T-cell (primary cell): ENCODE data around the gene NUB1. TPM values are rescaled to one million over a fixed set of nuclear protein-coding genes. Genes with fewer than 3 reads are reported as not detected.
A peak's percentile ranks its signal among the peaks of the same experiment; 100 is the strongest.

ENCODE experiments used
- ATAC-seq, 4 experiments: fragments of 200-7000 bp in 3 of 4; fragments of 150-1000 bp in 1 of 4; cut with Tn5 transposase; replicated peaks in 1 of 4; 1 replicate in 3 of 4; 2 replicates in 1 of 4; pipeline ENCODE4 v1.10.0; 2021; ENCODE audit warnings: moderate library complexity in 3 of 4, mild to moderate bottlenecking in 2 of 4, moderate number of reproducible peaks in 1 of 4
- CTCF ChIA-PET, 2 donors: fragments of 300-600 bp; sonication (Branson Sonifier 250); formaldehyde crosslinking; loops; one replicate each; lab custom pipeline; 2022; ENCODE audit warnings: antibody characterized with exemption in 2 of 2; lab: Charles Lee
- POLR2A ChIA-PET, 2 donors: fragments of 300-600 bp; sonication (Branson Sonifier 250); formaldehyde crosslinking; loops; one replicate each; lab custom pipeline; 2022; ENCODE audit warnings: antibody characterized with exemption in 2 of 2; lab: Charles Lee
- DNase-seq, 35 experiments: peaks; one replicate each; pipeline versions ENCODE4 v3.0.0 to v3.0.0-alpha.2; 2013 to 2023
- H3K27ac ChIP-seq: one replicate; pipeline ENCODE4 v1.5.1; 2013; ENCODE audit warnings: low read length
- H3K27me3 ChIP-seq, 2 experiments: replicated peaks in 1 of 2; 1 replicate in 1 of 2; 2 replicates in 1 of 2; pipeline versions ENCODE4 v1.6.1 to v1.7.0; 2013; ENCODE audit warnings: low read length in 1 of 2, mixed read lengths in 1 of 2; ENCODE audit not compliant: control insufficient read depth in 2 of 2, insufficient read depth in 2 of 2; ENCODE audit errors: extremely low read depth in 1 of 2
- H3K36me3 ChIP-seq, 2 donors: 1 replicate in 1 of 2; 2 replicates in 1 of 2; pipeline versions ENCODE4 v1.6.1 to v1.7.0; 2013; ENCODE audit warnings: low read length in 1 of 2; ENCODE audit not compliant: control insufficient read depth in 2 of 2, insufficient read depth in 1 of 2; ENCODE audit errors: extremely low read depth in 1 of 2
- H3K4me1 ChIP-seq, 2 experiments: 1 replicate in 1 of 2; 2 replicates in 1 of 2; pipeline versions ENCODE4 v1.6.1 to v1.7.0; 2013; ENCODE audit warnings: low read length in 2 of 2, mixed read lengths in 1 of 2; ENCODE audit not compliant: insufficient read depth in 2 of 2, control insufficient read depth in 1 of 2; ENCODE audit errors: extremely low read depth in 1 of 2
- H3K4me3 ChIP-seq, 2 donors: 1 replicate in 1 of 2; 2 replicates in 1 of 2; pipeline versions ENCODE4 v1.5.1 to v1.7.0; 2013; ENCODE audit warnings: mild to moderate bottlenecking in 2 of 2, low read length in 1 of 2, moderate library complexity in 1 of 2; ENCODE audit not compliant: control insufficient read depth in 1 of 2; ENCODE audit errors: extremely low read depth in 1 of 2
- H3K9me3 ChIP-seq: 2 replicates; pipeline ENCODE4 v1.7.0; 2013
- H3K27ac Mint-ChIP-seq, 2 donors: one replicate each; pipeline ENCODE4 v1.8.0; 2020 to 2021; ENCODE audit warnings: mild to moderate bottlenecking in 2 of 2, mixed read lengths in 2 of 2
- H3K27me3 Mint-ChIP-seq, 2 donors: one replicate each; pipeline ENCODE4 v1.8.0; 2021 to 2022; ENCODE audit warnings: mixed read lengths in 2 of 2
- H3K36me3 Mint-ChIP-seq: one replicate; pipeline ENCODE4 v1.8.0; 2021; ENCODE audit warnings: mixed read lengths
- H3K4me1 Mint-ChIP-seq, 3 donors: one replicate each; pipeline ENCODE4 v1.8.0; 2020 to 2022; ENCODE audit warnings: mixed read lengths in 3 of 3, mild to moderate bottlenecking in 1 of 3
- H3K4me3 Mint-ChIP-seq, 3 donors: one replicate each; pipeline ENCODE4 v1.8.0; 2020 to 2022; ENCODE audit warnings: mild to moderate bottlenecking in 3 of 3, mixed read lengths in 3 of 3, moderate library complexity in 3 of 3
- H3K9me3 Mint-ChIP-seq, 3 donors: one replicate each; pipeline ENCODE4 v1.8.0; 2020 to 2022; ENCODE audit warnings: mixed read lengths in 3 of 3
- WGBS: methylation state at CpG from one replicate; pipeline ENCODE4 v1.1.5; 2013; ENCODE audit warnings: missing lambda C conversion rate; ENCODE audit not compliant: insufficient coverage; 5-methylcytosine and 5-hydroxymethylcytosine counted together
- total RNA-seq, 35 experiments: library from RNA in 6 of 35; stranded (reverse) in 6 of 35; fragments of 120-200 nt in 1 of 35; gene quantifications; one replicate each; pipeline versions ENCODE4 v1.2.1 to v1.2.4 and lab custom pipeline; 2013 to 2026

Gene NUB1
- total RNA-seq, 5 donors from 2014 or later (not counting 1 experiment from before 2014, with no cell fraction given), result 77.4 to 98.9 (median 87.7) TPM

DNA sequence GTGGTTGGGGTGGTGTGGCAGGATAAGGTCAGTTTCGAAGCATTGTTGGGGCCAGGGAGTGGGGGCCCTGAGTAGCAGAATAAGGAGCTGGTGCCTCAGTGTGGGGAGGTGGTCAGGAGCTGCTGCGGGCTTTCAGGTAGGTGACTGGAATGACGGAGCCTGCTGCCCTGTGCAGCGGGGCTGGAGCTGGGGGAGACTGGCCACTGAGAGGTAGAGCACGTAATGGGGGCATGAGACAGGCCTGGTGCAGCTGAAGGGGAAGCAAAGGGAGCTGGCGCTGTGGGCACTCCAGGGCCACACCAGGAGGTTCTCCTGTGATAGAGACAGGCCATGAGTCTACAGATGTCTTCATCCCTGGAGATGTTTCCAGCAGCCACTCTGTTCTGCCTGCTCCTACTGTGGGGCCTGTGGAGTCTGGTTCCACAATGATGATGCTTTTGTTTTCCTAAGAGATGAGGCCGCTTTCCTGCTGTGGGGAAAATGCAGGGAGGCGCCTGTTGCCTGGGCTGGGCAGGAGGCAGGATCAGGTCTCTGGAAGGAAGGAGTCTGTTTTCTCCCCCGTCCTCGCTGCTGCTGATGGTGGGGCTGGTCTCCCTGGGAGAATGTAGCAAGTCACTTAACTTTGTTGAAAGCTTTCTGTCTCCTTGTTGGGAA, 31.1 kb downstream of the NUB1 start:
- Histone ChIP-seq H3K36me3 (peaks cover 19 to 78% of the 10 kb centered on the region in 2 donors), H3K27ac (no peak overlapping the region)
- POLR2A ChIA-PET, result no interaction called here

DNA sequence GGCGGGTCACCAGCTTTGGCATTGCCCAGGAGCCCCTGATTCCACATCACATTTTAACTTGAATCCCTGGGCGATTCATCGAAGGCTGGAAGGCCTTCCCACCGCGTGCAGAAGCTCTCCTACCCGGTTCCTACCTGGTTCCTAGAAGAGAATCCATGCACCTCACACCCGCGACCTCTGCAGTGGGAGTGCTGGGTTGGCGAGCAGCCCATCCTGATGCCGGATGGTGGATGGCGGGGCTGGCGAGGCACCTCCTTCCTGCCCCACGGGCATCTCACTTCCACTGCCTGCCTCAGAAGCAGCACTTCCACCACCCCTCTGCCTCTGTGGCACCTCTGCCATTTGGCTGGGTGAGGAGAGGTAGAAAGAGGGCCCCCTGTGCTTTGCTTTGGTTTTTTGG, 32.0 kb downstream of the NUB1 start:
- Mint-ChIP-seq H3K4me3 (no peak overlapping the region), H3K36me3 (peaks cover 40% of the 10 kb centered on the region), H3K4me1 (peaks cover under 1 to 7% (median 2%) of the 10 kb centered on the region in 3 donors), H3K27ac (no peak overlapping the region), H3K27me3 (no peaks in the 10 kb centered on the region), H3K9me3 (no peaks in the 10 kb centered on the region)
- POLR2A ChIA-PET, result no interaction called here
- ATAC-seq (no peak), DNase-seq (no peak)
- Histone ChIP-seq H3K9me3 (no peaks in the 10 kb centered on the region), H3K4me3 (no peak overlapping the region), H3K4me1 (peaks cover 0 to 1% of the 10 kb centered on the region in 2 experiments), H3K27ac (no peak overlapping the region), H3K36me3 (peaks cover 23 to 81% of the 10 kb centered on the region in 2 donors), H3K27me3 (no peaks in the 10 kb centered on the region)
- 92% methylated on average over 6 of the region's 13 CpGs for WGBS
- CTCF ChIA-PET, result no interaction called here

More for the DNA sequence above, 31.1 kb downstream of the NUB1 start:
- Histone ChIP-seq H3K9me3 (no peaks in the 10 kb centered on the region), H3K4me1 (peaks cover 0 to 8% of the 10 kb centered on the region in 2 experiments), H3K27me3 (no peaks in the 10 kb centered on the region), H3K4me3 (no peak overlapping the region)
- Mint-ChIP-seq H3K4me1 (peaks cover 9 to 15% (median 9%) of the 10 kb centered on the region in 3 donors), H3K36me3 (peaks cover 33% of the 10 kb centered on the region), H3K9me3 (no peaks in the 10 kb centered on the region), H3K4me3 (no peak overlapping the region), H3K27ac (peak overlapping the region in 1 of 2 donors; percentile 52), H3K27me3 (no peaks in the 10 kb centered on the region)
- WGBS, result 94% methylated on average over 9 of the region's 10 CpGs
- peak in 1 of 35 experiments; percentile 17 for DNase-seq
- CTCF ChIA-PET, result interaction anchor here in 1 of 2 donors (0.7 kb wide), 1 partner anchor 36 kb away, joined by 3 read pairs; no protein-coding TSS in a partner anchor
- no peak for ATAC-seq

DNA sequence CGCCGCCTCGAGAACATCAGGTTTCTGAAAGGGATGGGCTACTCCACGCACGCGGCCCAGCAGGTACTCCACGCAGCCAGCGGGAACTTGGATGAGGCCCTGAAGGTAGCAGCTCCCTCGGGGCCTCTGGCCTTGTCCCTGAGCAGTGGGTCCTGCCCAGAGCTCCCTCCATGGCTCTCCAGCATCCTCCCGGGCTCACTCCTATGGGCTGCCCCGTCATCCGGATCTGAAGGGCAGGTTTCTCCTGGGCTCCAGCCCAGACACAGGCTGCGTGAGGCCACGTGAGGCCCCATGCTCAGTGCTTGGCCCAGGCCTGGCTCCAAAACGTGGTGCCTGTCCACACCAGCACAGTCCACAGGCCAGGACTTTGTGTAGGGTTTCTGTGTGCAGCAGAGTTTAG, 32.5 kb downstream of the NUB1 start:
- CTCF ChIA-PET, result no interaction called here

DNA sequence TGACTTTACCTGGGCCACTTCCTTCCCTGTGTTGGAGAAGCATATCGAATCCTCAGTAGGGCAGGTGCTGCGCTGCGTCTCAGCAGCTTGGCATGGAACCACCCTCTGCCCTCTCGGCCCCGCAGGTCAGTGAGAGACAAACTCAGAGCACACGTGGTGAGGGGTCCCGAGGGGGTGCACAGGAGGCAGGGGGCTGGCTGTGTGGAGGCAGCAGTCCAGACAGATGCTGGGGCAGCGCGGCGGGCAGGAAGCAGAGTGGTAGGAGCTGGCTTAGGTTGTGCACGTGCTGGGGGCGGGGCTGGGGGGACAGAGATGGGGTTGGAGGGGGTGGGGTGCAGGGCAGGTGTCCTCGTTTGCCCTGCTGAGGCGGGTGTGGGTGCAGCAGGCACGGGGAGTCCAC, 33.1 kb downstream of the NUB1 start:
- ATAC-seq (no peak), DNase-seq (no peak)
- H3K4me3 Mint-ChIP-seq, result no peak overlapping the region
- H3K27me3 Mint-ChIP-seq, result no peaks in the 10 kb centered on the region
- H3K9me3 ChIP-seq, result no peaks in the 10 kb centered on the region
- no peaks in the 10 kb centered on the region for H3K27me3 ChIP-seq
- ChIA-PET POLR2A (interaction anchor here in 1 of 2 donors (0.6 kb wide), 1 partner anchor 1634 kb away, joined by 6 read pairs; no protein-coding TSS in a partner anchor), CTCF (no interaction called here)
- peaks cover 36% of the 10 kb centered on the region for H3K36me3 Mint-ChIP-seq
- H3K27ac ChIP-seq, result no peak overlapping the region
- no peak overlapping the region for H3K4me3 ChIP-seq
- H3K4me1 ChIP-seq, result no peaks in the 10 kb centered on the region
- H3K36me3 ChIP-seq, result peaks cover 23 to 76% of the 10 kb centered on the region in 2 donors
- no peaks in the 10 kb centered on the region for H3K9me3 Mint-ChIP-seq
- no peak overlapping the region for H3K27ac Mint-ChIP-seq
- H3K4me1 Mint-ChIP-seq, result peaks cover 0 to 4% (median 0%) of the 10 kb centered on the region in 3 donors
- WGBS, result 97% methylated on average over 7 of the region's 15 CpGs

More for the DNA sequence above, 32.5 kb downstream of the NUB1 start:
- no peaks in the 10 kb centered on the region for H3K4me1 ChIP-seq
- H3K4me3 ChIP-seq, result no peak overlapping the region
- ATAC-seq (no peak), DNase-seq (no peak)
- H3K9me3 Mint-ChIP-seq, result no peaks in the 10 kb centered on the region
- H3K27ac ChIP-seq, result no peak overlapping the region
- H3K36me3 Mint-ChIP-seq, result peaks cover 39% of the 10 kb centered on the region
- POLR2A ChIA-PET, result no interaction called here
- peaks cover 23 to 80% of the 10 kb centered on the region in 2 donors for H3K36me3 ChIP-seq
- H3K27me3 ChIP-seq, result no peaks in the 10 kb centered on the region
- H3K4me3 Mint-ChIP-seq, result no peak overlapping the region
- H3K27ac Mint-ChIP-seq, result no peak overlapping the region
- no peaks in the 10 kb centered on the region for H3K27me3 Mint-ChIP-seq
- peaks cover 0 to 6% (median 0%) of the 10 kb centered on the region in 3 donors for H3K4me1 Mint-ChIP-seq
- no peaks in the 10 kb centered on the region for H3K9me3 ChIP-seq
- 92% methylated on average over 15 of the region's 15 CpGs for WGBS

DNA sequence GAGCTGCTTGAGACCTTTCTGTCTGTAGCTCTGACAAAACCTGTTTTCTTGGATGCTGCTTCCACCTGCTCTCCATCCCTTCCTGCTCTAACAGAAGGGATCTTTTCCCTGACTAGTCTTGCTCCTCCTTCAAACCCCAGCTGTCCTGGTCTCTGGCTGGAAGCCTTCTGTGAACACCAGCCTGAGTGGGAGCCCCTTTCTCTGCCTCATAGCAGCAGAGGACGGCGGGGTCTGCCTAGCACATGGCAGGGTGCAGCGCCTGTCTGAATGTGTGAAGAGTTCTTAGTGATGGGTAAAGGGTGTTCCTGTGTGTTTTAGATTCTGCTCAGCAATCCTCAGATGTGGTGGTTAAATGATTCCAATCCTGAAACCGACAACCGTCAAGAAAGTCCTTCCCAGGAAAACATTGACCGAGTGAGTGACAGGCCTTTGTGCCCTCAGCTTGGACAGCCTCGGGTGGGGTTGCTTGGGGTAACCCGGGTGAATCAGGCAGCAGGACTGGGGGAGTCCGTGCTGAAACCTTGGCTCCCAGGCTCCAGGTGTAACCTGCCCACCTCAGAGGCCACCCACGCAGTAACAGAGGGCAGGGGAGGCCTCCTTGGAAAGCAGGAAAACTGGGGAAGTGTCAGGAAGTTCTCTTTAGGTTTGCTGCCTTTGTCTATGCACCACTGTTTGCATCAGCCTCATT, 34.1 kb downstream of the NUB1 start:
- H3K36me3 Mint-ChIP-seq, result peaks cover 34% of the 10 kb centered on the region
- CTCF ChIA-PET, result no interaction called here

DNA sequence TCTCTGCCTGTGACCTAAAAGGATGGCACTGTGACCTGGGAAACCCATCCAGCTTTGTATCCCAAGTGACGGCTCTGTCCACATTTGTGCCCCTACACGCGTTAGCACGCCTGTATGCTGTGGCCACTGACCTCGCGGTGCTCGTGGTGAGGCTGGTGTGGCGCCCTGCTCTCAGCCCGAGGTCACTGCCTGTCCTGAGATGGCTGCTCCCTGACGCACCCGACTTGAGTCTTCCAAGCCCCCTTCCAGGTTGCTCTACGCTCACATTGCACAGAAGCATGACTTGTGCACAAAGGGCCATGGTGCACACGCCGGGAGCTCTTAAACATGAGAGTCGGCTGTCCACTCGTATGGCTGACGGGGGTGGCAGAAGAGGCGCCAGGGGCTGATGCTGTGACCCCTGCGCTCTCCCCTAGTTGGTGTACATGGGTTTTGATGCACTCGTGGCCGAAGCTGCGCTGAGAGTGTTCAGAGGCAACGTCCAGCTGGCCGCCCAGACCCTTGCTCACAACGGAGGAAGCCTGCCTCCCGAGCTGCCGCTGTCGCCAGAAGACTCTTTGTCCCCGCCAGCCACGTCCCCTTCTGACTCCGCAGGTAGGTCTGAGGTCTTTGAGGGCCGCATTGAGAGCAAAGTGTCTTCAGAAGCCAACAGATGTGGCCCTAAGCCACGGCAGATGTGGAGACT, 34.7 kb downstream of the NUB1 start:
- H3K4me1 Mint-ChIP-seq, result peaks cover 0 to 9% (median 4%) of the 10 kb centered on the region in 3 donors
- no peak for ATAC-seq
- no peak overlapping the region for H3K4me3 ChIP-seq
- no peaks in the 10 kb centered on the region for H3K9me3 ChIP-seq
- H3K36me3 Mint-ChIP-seq, result peaks cover 30% of the 10 kb centered on the region
- CTCF ChIA-PET, result interaction anchor here (0.6 kb wide), 2 partner anchors 57 to 107 kb away, joined by 3 read pairs; no protein-coding TSS in a partner anchor
- POLR2A ChIA-PET, result interaction anchor here in 1 of 2 donors (0.6 kb wide), 2 partner anchors 26 to 1585 kb away, joined by 3 to 7 read pairs; no protein-coding TSS in a partner anchor
- H3K4me3 Mint-ChIP-seq, result no peak overlapping the region
- no peak overlapping the region for H3K27ac ChIP-seq
- H3K27me3 ChIP-seq, result peaks cover 0 to 6% of the 10 kb centered on the region in 2 experiments
- H3K9me3 Mint-ChIP-seq, result no peaks in the 10 kb centered on the region
- WGBS, result 97% methylated on average over 31 of the region's 33 CpGs
- H3K27ac Mint-ChIP-seq, result no peak overlapping the region
- H3K4me1 ChIP-seq, result peaks cover 0 to 9% of the 10 kb centered on the region in 2 experiments
- H3K36me3 ChIP-seq, result peaks cover 21 to 65% of the 10 kb centered on the region in 2 donors
- no peak for DNase-seq
- no peaks in the 10 kb centered on the region for H3K27me3 Mint-ChIP-seq

More for the DNA sequence above, 34.1 kb downstream of the NUB1 start:
- Histone ChIP-seq H3K27me3 (no peaks in the 10 kb centered on the region), H3K36me3 (peaks cover 23 to 70% of the 10 kb centered on the region in 2 donors), H3K4me1 (peaks cover 0 to 3% of the 10 kb centered on the region in 2 experiments), H3K27ac (no peak overlapping the region), H3K4me3 (no peak overlapping the region), H3K9me3 (no peaks in the 10 kb centered on the region)
- no peaks in the 10 kb centered on the region for H3K27me3 Mint-ChIP-seq
- POLR2A ChIA-PET, result no interaction called here
- no peaks in the 10 kb centered on the region for H3K9me3 Mint-ChIP-seq
- H3K27ac Mint-ChIP-seq, result no peak overlapping the region
- WGBS, result 88% methylated on average over 10 of the region's 10 CpGs
- ATAC-seq, result no peak
- no peak overlapping the region for H3K4me3 Mint-ChIP-seq
- DNase-seq, result no peak
- peaks cover 0 to 4% (median under 1%) of the 10 kb centered on the region in 3 donors for H3K4me1 Mint-ChIP-seq
